ENCODE measurements around the gene MICALL2. TPM values are rescaled to one million over a fixed set of nuclear protein-coding genes. Genes with fewer than 3 reads are reported as not detected.
A peak's percentile ranks its signal among the peaks of the same experiment; 100 is the strongest.

MICALL2 gene
- total and polyA plus RNA-seq, 3 donors from 2014 or later, result 13.4 to 39.4 (median 29.4) TPM

- Histone ChIP-seq H3K9me3 (no peaks in the 10 kb centered on the region), H3K27ac (no peak overlapping the region), H3K27me3 (no peaks in the 10 kb centered on the region), H3K4me3 (no peak overlapping the region), H3K4me1 (no peaks in the 10 kb centered on the region), H3K36me3 (ENCODE audit: low read depth, missing control alignments) (no peaks in the 10 kb centered on the region)
- 85 to 92% methylated on average over 5 to 24 of the region's 25 CpGs for WGBS, 2 donors
- TF ChIP-seq POLR2A (IDR thresholded peaks at IDR 0.05) (no peak), CTCF (IDR thresholded peaks at IDR 0.05) (no peak)
- no peak for DNase-seq
- intact Hi-C loops (cut with DNase I; ENCODE audit: low total_unique reads), result no loop called here
Observed at GRCh38 chr7:1433128-1433920, 25.9 kb downstream of the MICALL2 start.

- WGBS, 2 donors, result 28 to 44% methylated on average over 17 to 18 of the region's 30 CpGs
- intact Hi-C loops (cut with DNase I; ENCODE audit: low total_unique reads), result no loop called here
- no peaks in the 10 kb centered on the region for H3K27me3 ChIP-seq
- no peaks in the 10 kb centered on the region for H3K36me3 ChIP-seq (ENCODE audit: low read depth, missing control alignments)
- no peaks in the 10 kb centered on the region for H3K9me3 ChIP-seq
- TF ChIP-seq POLR2A (IDR thresholded peaks at IDR 0.05), result no peak
- peak; percentile 81 to 98 (median 92) for TF ChIP-seq CTCF (IDR thresholded peaks at IDR 0.05)
- peak; percentile 77 for DNase-seq
- H3K27ac ChIP-seq, result no peak overlapping the region
- no peaks in the 10 kb centered on the region for H3K4me1 ChIP-seq
- no peak overlapping the region for H3K4me3 ChIP-seq
Observed at GRCh38 chr7:1432411-1433082, 26.7 kb downstream of the MICALL2 start.

- Histone ChIP-seq H3K36me3 (ENCODE audit: low read depth, missing control alignments) (no peaks in the 10 kb centered on the region), H3K9me3 (no peaks in the 10 kb centered on the region), H3K27ac (no peak overlapping the region), H3K4me3 (no peak overlapping the region), H3K27me3 (no peaks in the 10 kb centered on the region), H3K4me1 (no peaks in the 10 kb centered on the region)
- DNase-seq, result no peak
- TF ChIP-seq POLR2A (IDR thresholded peaks at IDR 0.05) (no peak), CTCF (IDR thresholded peaks at IDR 0.05) (no peak)
- intact Hi-C loops (cut with DNase I; ENCODE audit: low total_unique reads), result no loop called here
- WGBS, 2 donors, result 55 to 59% methylated on average over 4 to 22 of the region's 22 CpGs
Observed at GRCh38 chr7:1431634-1432380, 27.5 kb downstream of the MICALL2 start.

- Histone ChIP-seq H3K27me3 (no peaks in the 10 kb centered on the region), H3K4me1 (no peaks in the 10 kb centered on the region), H3K9me3 (no peaks in the 10 kb centered on the region), H3K27ac (no peak overlapping the region), H3K4me3 (no peak overlapping the region), H3K36me3 (ENCODE audit: low read depth, missing control alignments) (no peaks in the 10 kb centered on the region)
- WGBS, 2 donors, result 41 to 54% methylated on average over 8 to 10 of the region's 10 CpGs
- TF ChIP-seq POLR2A (IDR thresholded peaks at IDR 0.05) (no peak), CTCF (IDR thresholded peaks at IDR 0.05) (no peak)
- intact Hi-C loops (cut with DNase I; ENCODE audit: low total_unique reads), result no loop called here
- DNase-seq, result no peak
Observed at GRCh38 chr7:1431226-1431625, 28.0 kb downstream of the MICALL2 start.

Data from testis (tissue), 3 donors.